Measurements from ENCODE around the gene SERPINA4. TPM values are rescaled to one million over a fixed set of nuclear protein-coding genes. Genes with fewer than 3 reads are reported as not detected.

Gene SERPINA4
- total RNA-seq, 1 donor from 2014 or later: not detected

- ATAC-seq (ENCODE audit: low read depth): no peak
- no peak overlapping the region for H3K27ac Mint-ChIP-seq
- H3K27me3 Mint-ChIP-seq: no peaks in the 10 kb centered on the region
- TF ChIP-seq CTCF (IDR thresholded peaks at IDR 0.05): no peak
- no peak overlapping the region for H3K4me3 Mint-ChIP-seq
- H3K9me3 Mint-ChIP-seq: no peaks in the 10 kb centered on the region
- DNase-seq: no peak
- CTCF ChIA-PET: no interaction called here
- POLR2A ChIA-PET: no interaction called here
- no peaks in the 10 kb centered on the region for H3K4me1 Mint-ChIP-seq
- intact Hi-C loops (cut with micrococcal nuclease): no loop called here
- no peaks in the 10 kb centered on the region for H3K36me3 Mint-ChIP-seq (ENCODE audit: low read depth)
These were observed 43.5 kb upstream of the SERPINA4 start for GRCh38 chr14:94517641-94518257.

- Mint-ChIP-seq H3K4me1 (no peaks in the 10 kb centered on the region), H3K4me3 (no peak overlapping the region)
These were observed 39.7 kb upstream of the SERPINA4 start for GRCh38 chr14:94521375-94522114.

GRCh38 chr14:94522115-94522724 lies 39.0 kb upstream of the SERPINA4 start:
- POLR2A ChIA-PET: no interaction called here
- no peaks in the 10 kb centered on the region for H3K4me1 Mint-ChIP-seq

More at GRCh38 chr14:94521375-94522114, 39.7 kb upstream of the SERPINA4 start:
- POLR2A ChIA-PET: no interaction called here
- intact Hi-C loops (cut with micrococcal nuclease): no loop called here
- CTCF ChIA-PET: no interaction called here
- ATAC-seq (ENCODE audit: low read depth): no peak
- no peak for TF ChIP-seq CTCF (IDR thresholded peaks at IDR 0.05)
- no peaks in the 10 kb centered on the region for H3K36me3 Mint-ChIP-seq (ENCODE audit: low read depth)
- no peak overlapping the region for H3K27ac Mint-ChIP-seq
- H3K27me3 Mint-ChIP-seq: no peaks in the 10 kb centered on the region
- no peak for DNase-seq
- no peaks in the 10 kb centered on the region for H3K9me3 Mint-ChIP-seq

GRCh38 chr14:94523265-94523664 lies 38.0 kb upstream of the SERPINA4 start:
- Mint-ChIP-seq H3K4me3 (no peak overlapping the region), H3K4me1 (no peaks in the 10 kb centered on the region), H3K36me3 (ENCODE audit: low read depth) (no peaks in the 10 kb centered on the region), H3K9me3 (peaks cover 7% of the 10 kb centered on the region), H3K27me3 (peaks cover 7% of the 10 kb centered on the region), H3K27ac (no peak overlapping the region)
- ATAC-seq (ENCODE audit: low read depth) (no peak), DNase-seq (no peak)
- POLR2A ChIA-PET: no interaction called here
- TF ChIP-seq CTCF (IDR thresholded peaks at IDR 0.05): no peak
- CTCF ChIA-PET: no interaction called here
- intact Hi-C loops (cut with micrococcal nuclease): no loop called here

More at GRCh38 chr14:94522115-94522724, 39.0 kb upstream of the SERPINA4 start:
- DNase-seq (no peak), ATAC-seq (ENCODE audit: low read depth) (no peak)
- intact Hi-C loops (cut with micrococcal nuclease): no loop called here
- no peaks in the 10 kb centered on the region for H3K36me3 Mint-ChIP-seq (ENCODE audit: low read depth)
- no peak overlapping the region for H3K27ac Mint-ChIP-seq
- peaks cover 6% of the 10 kb centered on the region for H3K9me3 Mint-ChIP-seq
- H3K27me3 Mint-ChIP-seq: peaks cover 6% of the 10 kb centered on the region
- TF ChIP-seq CTCF (IDR thresholded peaks at IDR 0.05): no peak
- no peak overlapping the region for H3K4me3 Mint-ChIP-seq
- CTCF ChIA-PET: no interaction called here

- ChIA-PET CTCF (no interaction called here), POLR2A (no interaction called here)
- H3K4me3 Mint-ChIP-seq: no peak overlapping the region
- intact Hi-C loops (cut with micrococcal nuclease): no loop called here
- H3K9me3 Mint-ChIP-seq: peaks cover 7% of the 10 kb centered on the region
- no peak for TF ChIP-seq CTCF (IDR thresholded peaks at IDR 0.05)
- H3K4me1 Mint-ChIP-seq: no peaks in the 10 kb centered on the region
- ATAC-seq (ENCODE audit: low read depth) (no peak), DNase-seq (no peak)
- H3K27ac Mint-ChIP-seq: no peak overlapping the region
- no peaks in the 10 kb centered on the region for H3K36me3 Mint-ChIP-seq (ENCODE audit: low read depth)
- H3K27me3 Mint-ChIP-seq: peaks cover 7% of the 10 kb centered on the region
These were observed 37.1 kb upstream of the SERPINA4 start for GRCh38 chr14:94524093-94524492.

All from activated B cell treated with CpG ODN at 0.5 μM for 24 hours (primary cell).